HCT116 (cell line): Measurements from ENCODE around the gene LSM7. TPM values are rescaled to one million over a fixed set of nuclear protein-coding genes. Genes with fewer than 3 reads are reported as not detected.

Experiments
- ATAC-seq: fragments of 200-7000 bp; cut with Tn5 transposase; 2 replicates; pipeline ENCODE4 v1.9.1; 2020; ENCODE audit warnings: mild to moderate bottlenecking, moderate library complexity
- BruUV-seq: library from RNA; stranded (reverse); fragments of 400-500 nt; replicated peaks from 2 replicates; lab custom pipeline; 2021; lab: Mats Ljungman, UMichigan
- CTCF ChIA-PET: fragments of 300-600 bp; sonication (Branson Sonifier 250); formaldehyde crosslinking; loops from one replicate; lab custom pipeline; 2021; ENCODE audit warnings: antibody characterized with exemption; lab: Charles Lee
- POLR2A ChIA-PET: fragments of 300-600, 350-600 bp; sonication (Branson Sonifier 250); formaldehyde crosslinking; loops from one replicate; lab custom pipeline; 2021; ENCODE audit warnings: antibody characterized with exemption; lab: Charles Lee
- RAD21 ChIA-PET, 2 experiments: fragments of 300-600 bp; sonication (Branson Sonifier 250); formaldehyde crosslinking; loops; one replicate each; lab custom pipeline; 2023; ENCODE audit warnings: low total read pairs in 2 of 2; ENCODE audit not compliant: uncharacterized antibody in 2 of 2, unreplicated experiment in 2 of 2, low non-redundant PET in 1 of 2; lab: Charles Lee
- DNase-seq: peaks from one replicate; pipeline ENCODE4 v3.0.0-alpha.2; 2010; ENCODE audit warnings: low read depth, low spot score
- H2AFZ ChIP-seq: fragments of 200-600 bp; shearing (Covaris generic), sonication (generic); 2 replicates; pipeline ENCODE4 v1.6.1; 2017; ENCODE audit warnings: low read depth, mixed run types, mixed read lengths, antibody characterized with exemption, low read length; ENCODE audit not compliant: poor library complexity, severe bottlenecking
- H3K27ac ChIP-seq: 2 replicates; pipeline ENCODE4 v1.5.1; 2012; ENCODE audit warnings: low read depth, low read length
- H3K27me3 ChIP-seq: fragments of 200-600 bp; sonication (generic); 2 replicates; pipeline ENCODE4 v1.6.1; 2016; ENCODE audit warnings: mixed run types, low read length, mixed read lengths; ENCODE audit not compliant: insufficient read depth
- H3K36me3 ChIP-seq, 2 experiments: fragments of 200-500 bp in 1 of 2; fragments of 200-600 bp in 1 of 2; sonication (Bioruptor generic) in 1 of 2; sonication (generic) in 1 of 2; 2 replicates each; pipeline versions ENCODE4 v1.5.1 to v1.6.1; 2014 to 2016; ENCODE audit warnings: low read length in 2 of 2, inconsistent platforms in 1 of 2, mixed read lengths in 1 of 2, mixed run types in 1 of 2; ENCODE audit not compliant: insufficient read depth in 2 of 2, control insufficient read depth in 1 of 2
- H3K4me1 ChIP-seq, 2 experiments: fragments of 200-600 bp in 1 of 2; sonication (generic) in 1 of 2; 2 replicates each; pipeline versions ENCODE4 v1.5.1 to v1.6.1; 2012 to 2017; ENCODE audit warnings: low read length in 2 of 2, inconsistent platforms in 1 of 2, mild to moderate bottlenecking in 1 of 2, mixed read lengths in 1 of 2, mixed run types in 1 of 2, moderate library complexity in 1 of 2; ENCODE audit not compliant: insufficient read depth in 2 of 2, control insufficient read depth in 1 of 2
- H3K4me2 ChIP-seq: fragments of 200-600 bp; sonication (generic); 2 replicates; pipeline ENCODE4 v1.6.1; 2017; ENCODE audit warnings: mixed run types, low read length, mixed read lengths
- H3K4me3 ChIP-seq, 2 experiments: fragments of 200-600 bp in 1 of 2; sonication (generic) in 1 of 2; replicated peaks in 1 of 2; 2 replicates each; pipeline ENCODE4 v1.5.1; 2011 to 2016; ENCODE audit warnings: low read length in 2 of 2, control low read depth in 1 of 2, low read depth in 1 of 2, mild to moderate bottlenecking in 1 of 2, mixed read lengths in 1 of 2, mixed run types in 1 of 2
- H3K79me2 ChIP-seq: fragments of 200-600 bp; sonication (generic); 2 replicates; pipeline ENCODE4 v1.6.1; 2017; ENCODE audit warnings: mild to moderate bottlenecking, mixed run types, low read length, moderate library complexity, mixed read lengths; ENCODE audit not compliant: insufficient read depth
- H3K9ac ChIP-seq: fragments of 200-600 bp; sonication (generic); 2 replicates; pipeline ENCODE4 v1.6.1; 2016; ENCODE audit warnings: low read length, mixed read lengths
- H3K9me2 ChIP-seq: fragments of 200-600 bp; sonication (generic), shearing (Covaris generic); 2 replicates; pipeline ENCODE4 v1.6.1; 2017; ENCODE audit warnings: mixed run types, mild to moderate bottlenecking, moderate library complexity; ENCODE audit not compliant: insufficient read depth
- H3K9me3 ChIP-seq, 2 experiments: fragments of 200-500 bp in 1 of 2; fragments of 200-600 bp in 1 of 2; sonication (Bioruptor generic) in 1 of 2; sonication (generic) in 1 of 2; 2 replicates each; pipeline ENCODE4 v1.6.1; 2014 to 2017; ENCODE audit warnings: low read length in 2 of 2, mixed read lengths in 2 of 2, inconsistent platforms in 1 of 2, low read depth in 1 of 2, mild to moderate bottlenecking in 1 of 2, mixed run types in 1 of 2, moderate library complexity in 1 of 2; ENCODE audit not compliant: control insufficient read depth in 1 of 2, insufficient read depth in 1 of 2
- H4K20me1 ChIP-seq: fragments of 200-600 bp; sonication (generic), shearing (Covaris generic); 2 replicates; pipeline ENCODE4 v1.6.1; 2017; ENCODE audit warnings: mixed run types, mild to moderate bottlenecking, moderate library complexity; ENCODE audit not compliant: insufficient read depth
- CBX3 ChIP-seq: IDR thresholded peaks from 2 replicates; pipeline ENCODE4 v1.6.1; 2012; ENCODE audit warnings: low read depth
- CEBPB ChIP-seq: IDR thresholded peaks from 2 replicates; pipeline ENCODE4 v1.6.1; 2012; ENCODE audit warnings: low read depth
- ELF1 ChIP-seq: IDR thresholded peaks from 2 replicates; pipeline ENCODE4 v1.6.1; 2012; ENCODE audit warnings: low read depth, borderline replicate concordance
- EZH2 ChIP-seq: fragments of 200-600 bp; sonication (generic); IDR thresholded peaks from 2 replicates; pipeline ENCODE4 v1.6.1; 2017; ENCODE audit warnings: antibody characterized with exemption, mixed run types
- FOSL1 ChIP-seq: IDR thresholded peaks from 2 replicates; pipeline ENCODE4 v1.6.1; 2012; ENCODE audit warnings: low read depth
- POLR2A ChIP-seq: IDR thresholded peaks from 2 replicates; pipeline ENCODE4 v1.7.0; 2011; ENCODE audit warnings: borderline replicate concordance; ENCODE audit not compliant: insufficient read depth, insufficient read length; ENCODE audit errors: extremely low read depth
- POLR2AphosphoS5 ChIP-seq: IDR thresholded peaks from 2 replicates; pipeline ENCODE4 v1.6.1; 2011; ENCODE audit warnings: mild to moderate bottlenecking, low read depth, low read length, moderate library complexity
- RAD21 ChIP-seq: IDR thresholded peaks from 2 replicates; pipeline ENCODE4 v1.6.1; 2012; ENCODE audit warnings: low read depth, mild to moderate bottlenecking
- SIN3A ChIP-seq: IDR thresholded peaks from 2 replicates; pipeline ENCODE4 v1.6.1; 2012; ENCODE audit warnings: low read depth
- SP1 ChIP-seq: IDR thresholded peaks from 2 replicates; pipeline ENCODE4 v1.6.1; 2012; ENCODE audit warnings: low read depth
- SRF ChIP-seq: IDR thresholded peaks from 2 replicates; pipeline ENCODE4 v1.6.1; 2012; ENCODE audit warnings: low read depth
- TCF7L2 ChIP-seq: IDR thresholded peaks from 2 replicates; pipeline ENCODE4 v1.7.0; 2011; ENCODE audit warnings: borderline replicate concordance, inconsistent platforms; ENCODE audit not compliant: insufficient read depth, insufficient read length; ENCODE audit errors: extremely low read depth
- intact Hi-C: fragments of 100-400 bp; cut with micrococcal nuclease; formaldehyde crosslinking; loops from 2 replicates; pipeline ENCODE4 v1.10.0; 2022
- total RNA-seq: library from RNA; stranded (reverse); gene quantifications from one replicate; pipeline ENCODE4 v1.2.1, GENCODE V29; 2021; ENCODE audit not compliant: unreplicated experiment
- TF ChIP-seq, protein P1 (sequence below): IDR thresholded peaks from 2 replicates; pipeline ENCODE4 v1.6.1; 2012
- TF ChIP-seq, protein P2 (sequence below): IDR thresholded peaks from 2 replicates; pipeline ENCODE4 v1.6.1; 2012; ENCODE audit warnings: low read depth
- TF ChIP-seq, protein P3 (sequence below): IDR thresholded peaks from 2 replicates; pipeline ENCODE4 v1.6.1; 2012

The LSM7 gene
- total RNA-seq, 1 experiment from 2014 or later, result 190 TPM

DNA sequence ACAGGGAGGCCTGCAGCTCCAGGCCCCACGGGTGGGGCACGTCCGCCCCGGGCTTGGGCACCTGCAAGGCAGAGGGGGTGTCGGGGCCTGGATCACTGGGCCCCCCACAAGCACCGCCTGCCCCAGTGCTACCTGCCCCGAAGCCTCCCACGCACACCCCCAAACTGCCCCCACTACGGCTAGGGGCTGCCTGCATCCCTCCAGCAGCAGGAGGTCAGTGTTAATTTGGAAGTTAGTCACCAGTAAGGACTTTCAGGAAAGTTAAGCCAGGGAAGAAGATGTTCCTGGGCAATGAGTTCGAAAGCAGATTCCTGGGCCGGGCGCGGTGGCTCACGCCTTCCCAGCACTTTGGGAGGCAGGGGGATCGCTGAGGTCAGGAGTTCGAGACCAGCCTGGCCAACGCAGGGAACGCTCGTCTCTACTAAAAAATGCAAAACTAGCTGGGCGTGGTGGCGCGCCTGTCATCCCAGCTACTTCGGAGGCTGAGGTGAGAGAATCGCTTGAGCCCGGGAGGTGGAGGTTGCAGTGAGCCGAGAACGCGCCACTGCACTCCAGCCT, 51.9 kb downstream of the LSM7 start:
- Histone ChIP-seq H3K9ac (no peak overlapping the region), H3K27ac (peak overlapping the region; percentile 34; the same call in 1 of the 2 replicates), H3K4me2 (peak overlapping the region; percentile 8; the same call in 1 of the 2 replicates), H3K4me1 (peaks cover 9 to 45% of the 10 kb centered on the region in 2 experiments), H3K9me3 (no peaks in the 10 kb centered on the region), H4K20me1 (peaks cover 12% of the 10 kb centered on the region; the same call in 1 of the 2 replicates), H3K9me2 (no peaks in the 10 kb centered on the region), H3K79me2 (peaks cover 29% of the 10 kb centered on the region), H3K27me3 (no peaks in the 10 kb centered on the region), H3K4me3 (no peak overlapping the region), H3K36me3 (peaks cover 12 to 16% of the 10 kb centered on the region in 2 experiments; a peak in 2 of 4 replicates), H2AFZ (no peak overlapping the region)
- CTCF ChIA-PET, result no interaction called here
- ATAC-seq (no peak), DNase-seq (no peak)
- BruUV-seq, result no TSS peak
- RAD21 ChIA-PET, result no interaction called here
- TF ChIP-seq POLR2A (no peak), SP1 (no peak), CEBPB (no peak), FOSL1 (no peak), ELF1 (no peak), SRF (no peak), EZH2 (no peak)
- intact Hi-C loops, result loop anchor here (5.0 kb wide), 1 partner anchor 336 kb away; no protein-coding TSS in a partner anchor
- POLR2A ChIA-PET, result no interaction called here

DNA sequence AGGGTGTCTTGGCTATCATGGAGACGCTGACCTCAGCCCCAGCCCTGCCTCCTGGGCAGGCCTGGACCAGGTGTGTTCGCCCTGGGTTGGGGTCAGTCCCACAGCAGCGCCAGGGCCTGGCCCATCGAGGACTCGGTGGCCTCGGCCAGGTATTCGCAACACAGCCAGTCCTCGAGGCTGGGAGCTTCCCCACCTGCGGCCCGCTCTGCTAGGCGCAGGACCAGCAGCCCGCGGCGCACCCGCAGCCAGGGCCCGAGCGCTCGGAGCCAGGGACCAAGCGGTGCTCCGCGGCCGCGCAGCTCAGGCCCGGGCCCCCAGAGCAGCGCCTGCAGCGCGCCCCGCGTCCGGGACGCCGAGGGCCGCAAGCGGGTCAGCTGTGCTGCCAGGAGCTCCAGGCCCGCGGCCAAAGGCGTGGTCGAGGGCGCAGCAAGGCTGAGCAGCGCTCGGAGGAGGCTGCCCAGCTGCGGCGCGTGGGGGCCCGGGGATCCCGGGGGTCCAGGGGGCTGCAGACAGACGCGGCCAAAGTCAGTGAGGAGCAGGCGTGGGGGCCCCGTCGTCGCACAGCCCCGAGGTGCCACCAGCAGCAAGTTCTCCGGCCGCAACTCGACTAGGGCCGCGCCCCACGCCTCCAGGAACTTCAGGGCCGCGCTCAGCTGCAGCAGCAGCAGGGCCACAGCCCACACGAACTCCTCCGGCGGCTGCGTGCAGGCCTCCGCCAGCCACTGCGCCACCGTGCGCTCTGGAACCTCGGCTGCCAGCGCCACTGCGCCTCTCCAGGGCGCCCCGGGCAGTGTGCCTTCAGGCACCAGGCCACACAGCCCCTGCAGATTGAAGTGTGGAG, 52.6 kb downstream of the LSM7 start:
- ChIA-PET POLR2A (no interaction called here), RAD21 (no interaction called here), CTCF (interaction anchor here (1.2 kb wide), 1 partner anchor 10 kb away, joined by 3 read pairs; no protein-coding TSS in a partner anchor)
- ATAC-seq, result no peak
- Histone ChIP-seq H4K20me1 (peaks cover 13% of the 10 kb centered on the region; the same call in 1 of the 2 replicates), H3K36me3 (peaks cover 14 to 20% of the 10 kb centered on the region in 2 experiments; a peak in 2 of 4 replicates), H3K27me3 (no peaks in the 10 kb centered on the region), H3K9me2 (no peaks in the 10 kb centered on the region), H2AFZ (no peak overlapping the region), H3K9me3 (no peaks in the 10 kb centered on the region), H3K27ac (peak overlapping the region; percentile 24; the same call in 1 of the 2 replicates), H3K79me2 (peaks cover 36% of the 10 kb centered on the region), H3K4me3 (no peak overlapping the region), H3K4me2 (0 out of 2 replicates have a peak overlapping the region, but pooled peaks have one; percentile 8), H3K9ac (no peak overlapping the region), H3K4me1 (peaks cover 9 to 52% of the 10 kb centered on the region in 2 experiments)
- no peak for DNase-seq
- no TSS peak for BruUV-seq
- intact Hi-C loops, result loop anchor here (1.0 to 5.0 kb wide), 2 partner anchors 115 to 336 kb away; no protein-coding TSS in a partner anchor
- TF ChIP-seq, protein P1, sequence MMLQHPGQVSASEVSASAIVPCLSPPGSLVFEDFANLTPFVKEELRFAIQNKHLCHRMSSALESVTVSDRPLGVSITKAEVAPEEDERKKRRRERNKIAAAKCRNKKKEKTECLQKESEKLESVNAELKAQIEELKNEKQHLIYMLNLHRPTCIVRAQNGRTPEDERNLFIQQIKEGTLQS, result no peak
- TF ChIP-seq TCF7L2, result no peak
- TF ChIP-seq FOSL1, result no peak
- no peak for TF ChIP-seq POLR2AphosphoS5
- no peak for TF ChIP-seq RAD21
- TF ChIP-seq SIN3A, result no peak
- TF ChIP-seq SP1, result no peak
- TF ChIP-seq, protein P2, sequence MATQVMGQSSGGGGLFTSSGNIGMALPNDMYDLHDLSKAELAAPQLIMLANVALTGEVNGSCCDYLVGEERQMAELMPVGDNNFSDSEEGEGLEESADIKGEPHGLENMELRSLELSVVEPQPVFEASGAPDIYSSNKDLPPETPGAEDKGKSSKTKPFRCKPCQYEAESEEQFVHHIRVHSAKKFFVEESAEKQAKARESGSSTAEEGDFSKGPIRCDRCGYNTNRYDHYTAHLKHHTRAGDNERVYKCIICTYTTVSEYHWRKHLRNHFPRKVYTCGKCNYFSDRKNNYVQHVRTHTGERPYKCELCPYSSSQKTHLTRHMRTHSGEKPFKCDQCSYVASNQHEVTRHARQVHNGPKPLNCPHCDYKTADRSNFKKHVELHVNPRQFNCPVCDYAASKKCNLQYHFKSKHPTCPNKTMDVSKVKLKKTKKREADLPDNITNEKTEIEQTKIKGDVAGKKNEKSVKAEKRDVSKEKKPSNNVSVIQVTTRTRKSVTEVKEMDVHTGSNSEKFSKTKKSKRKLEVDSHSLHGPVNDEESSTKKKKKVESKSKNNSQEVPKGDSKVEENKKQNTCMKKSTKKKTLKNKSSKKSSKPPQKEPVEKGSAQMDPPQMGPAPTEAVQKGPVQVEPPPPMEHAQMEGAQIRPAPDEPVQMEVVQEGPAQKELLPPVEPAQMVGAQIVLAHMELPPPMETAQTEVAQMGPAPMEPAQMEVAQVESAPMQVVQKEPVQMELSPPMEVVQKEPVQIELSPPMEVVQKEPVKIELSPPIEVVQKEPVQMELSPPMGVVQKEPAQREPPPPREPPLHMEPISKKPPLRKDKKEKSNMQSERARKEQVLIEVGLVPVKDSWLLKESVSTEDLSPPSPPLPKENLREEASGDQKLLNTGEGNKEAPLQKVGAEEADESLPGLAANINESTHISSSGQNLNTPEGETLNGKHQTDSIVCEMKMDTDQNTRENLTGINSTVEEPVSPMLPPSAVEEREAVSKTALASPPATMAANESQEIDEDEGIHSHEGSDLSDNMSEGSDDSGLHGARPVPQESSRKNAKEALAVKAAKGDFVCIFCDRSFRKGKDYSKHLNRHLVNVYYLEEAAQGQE, result no peak
- no peak for TF ChIP-seq POLR2A
- no peak for TF ChIP-seq CBX3
- TF ChIP-seq, protein P3, sequence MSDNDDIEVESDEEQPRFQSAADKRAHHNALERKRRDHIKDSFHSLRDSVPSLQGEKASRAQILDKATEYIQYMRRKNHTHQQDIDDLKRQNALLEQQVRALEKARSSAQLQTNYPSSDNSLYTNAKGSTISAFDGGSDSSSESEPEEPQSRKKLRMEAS, result no peak
